ENCODE data around the gene RAB24. TPM values are rescaled to one million over a fixed set of nuclear protein-coding genes. Genes with fewer than 3 reads are reported as not detected.
"Not testable (repeated sequence)": the region's sequence is repeated elsewhere in the genome, so short reads cannot be mapped to it uniquely, and the experiment has no call there.

RAB24 gene
- total RNA-seq: 8.7 and 13.9 TPM in 2 replicates

DNA sequence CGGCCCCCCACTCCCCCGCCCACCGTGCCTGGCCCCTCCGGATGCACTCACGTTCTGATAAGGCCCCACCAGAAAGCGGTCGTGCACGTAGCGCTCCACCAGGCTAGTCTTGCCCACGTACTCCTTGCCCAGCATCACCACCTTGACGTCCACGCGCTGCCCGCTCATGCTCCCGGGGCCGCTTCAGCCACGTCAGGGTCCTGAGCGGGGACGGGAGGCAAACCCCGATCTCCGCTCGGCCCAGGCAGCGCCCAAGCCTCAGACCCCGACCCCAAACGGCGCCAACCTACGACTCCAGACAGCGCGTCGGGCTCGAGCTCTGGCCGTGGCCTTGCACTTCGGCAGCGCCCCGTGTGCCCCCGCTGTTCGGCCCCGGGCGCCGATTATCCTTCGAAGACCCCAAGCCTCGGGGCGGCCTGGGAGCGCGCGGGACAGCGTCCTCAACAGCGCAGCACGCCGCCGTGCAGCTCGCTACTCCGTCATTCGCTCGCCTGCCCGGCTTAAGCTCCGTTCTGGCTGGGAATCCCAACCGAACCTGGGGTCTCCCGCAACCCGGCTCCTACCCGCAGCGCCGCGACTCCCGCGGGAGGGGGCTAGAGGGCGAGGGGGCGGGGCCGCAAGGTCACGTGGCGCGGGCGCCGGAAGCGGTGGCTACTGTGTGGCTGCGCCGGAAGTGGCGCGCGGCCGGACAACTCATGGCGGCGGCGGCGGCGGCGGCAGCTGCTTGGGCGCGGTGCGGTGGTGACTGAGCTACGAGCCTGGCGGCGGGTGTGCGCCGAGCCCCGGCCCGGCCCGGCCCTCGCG, at the start of gene RAB24, which contains the start of gene PRELID1:
Gene RAB24, minus strand, starts transcription at position 599 of the 804 bp plus-strand sequence. Its CDS starts 431 bp downstream, at position 168.
Gene PRELID1, plus strand, starts transcription at position 679 of the 804 bp plus-strand sequence. CDS start 187 bp downstream, outside the sequence.
- peak; percentile 89 to 90 for DNase-seq (ENCODE audit: low read depth in 2 of 2)

DNA sequence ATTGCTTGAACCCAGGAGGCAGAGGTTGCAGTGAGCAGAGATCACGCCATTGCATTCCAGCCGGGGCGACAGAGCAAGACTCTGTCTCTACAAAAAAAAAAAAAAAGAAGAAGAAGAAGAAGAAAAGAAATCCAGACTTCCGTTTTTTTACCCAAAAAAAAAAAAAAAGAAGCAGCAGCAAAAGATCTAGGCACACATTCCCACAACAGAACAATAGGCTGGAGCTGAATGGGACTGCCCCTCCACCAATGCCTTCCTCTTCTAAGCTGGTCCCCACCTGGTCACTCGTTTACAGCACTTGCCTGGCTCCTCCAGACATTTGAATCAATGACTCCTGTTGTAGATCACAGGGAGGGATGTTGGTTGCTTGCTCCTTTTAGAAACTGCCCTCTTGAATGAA, 49.6 kb upstream of the RAB24 start:
- DNase-seq (ENCODE audit: low read depth in 2 of 2): no peak

DNA sequence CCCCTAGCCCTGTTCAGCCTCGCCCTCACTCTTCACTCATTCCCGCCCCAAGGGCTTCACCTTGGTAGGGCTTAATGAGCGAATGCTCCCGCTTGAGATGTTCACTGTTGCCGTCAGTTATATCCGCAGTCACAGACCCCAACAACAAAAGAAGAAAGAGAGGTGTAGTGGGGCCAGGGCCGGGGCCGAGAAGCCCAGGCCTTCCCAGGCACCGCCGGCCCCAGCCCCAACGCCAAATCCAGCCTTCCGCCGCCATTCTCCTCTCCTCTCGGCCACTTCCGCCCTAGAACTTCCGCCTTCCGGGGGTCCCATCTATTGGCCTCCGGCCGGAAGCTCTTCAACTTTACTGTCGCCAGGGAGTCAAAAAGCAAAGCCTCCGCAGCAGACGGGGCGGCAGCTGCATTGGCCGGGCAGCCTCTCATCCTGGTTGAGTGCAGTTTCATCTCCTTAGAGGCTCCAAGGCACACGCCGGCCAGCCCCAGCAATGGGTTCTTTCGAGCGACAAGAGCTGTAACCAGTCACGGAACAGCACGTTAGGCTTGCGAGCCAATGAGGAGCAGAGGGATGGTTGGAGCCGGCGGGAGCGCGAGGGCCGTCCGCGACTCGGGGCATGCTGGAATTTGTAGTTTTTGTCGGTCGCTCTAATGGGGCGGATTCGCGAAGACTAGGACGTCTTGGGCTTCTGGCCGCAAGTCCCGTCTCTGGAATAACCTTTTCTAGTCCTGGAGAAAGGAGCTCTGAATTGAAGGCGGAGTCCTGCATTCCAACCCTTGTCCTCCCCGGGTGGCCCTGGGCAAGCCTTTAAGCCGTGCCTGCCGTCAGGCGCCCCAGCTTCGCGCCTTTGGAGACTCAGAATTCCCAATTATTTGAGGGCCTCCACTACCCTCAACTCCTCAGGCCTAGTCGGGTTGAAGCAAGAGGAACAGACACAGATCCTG, 48.1 kb upstream of the RAB24 start, which contains the start of gene LMAN2:
Gene LMAN2, minus strand, starts transcription at position 277 of the 938 bp plus-strand sequence. Its CDS starts 21 bp downstream, at position 256.
- peak; percentile 97 for DNase-seq (ENCODE audit: low read depth in 2 of 2)

DNA sequence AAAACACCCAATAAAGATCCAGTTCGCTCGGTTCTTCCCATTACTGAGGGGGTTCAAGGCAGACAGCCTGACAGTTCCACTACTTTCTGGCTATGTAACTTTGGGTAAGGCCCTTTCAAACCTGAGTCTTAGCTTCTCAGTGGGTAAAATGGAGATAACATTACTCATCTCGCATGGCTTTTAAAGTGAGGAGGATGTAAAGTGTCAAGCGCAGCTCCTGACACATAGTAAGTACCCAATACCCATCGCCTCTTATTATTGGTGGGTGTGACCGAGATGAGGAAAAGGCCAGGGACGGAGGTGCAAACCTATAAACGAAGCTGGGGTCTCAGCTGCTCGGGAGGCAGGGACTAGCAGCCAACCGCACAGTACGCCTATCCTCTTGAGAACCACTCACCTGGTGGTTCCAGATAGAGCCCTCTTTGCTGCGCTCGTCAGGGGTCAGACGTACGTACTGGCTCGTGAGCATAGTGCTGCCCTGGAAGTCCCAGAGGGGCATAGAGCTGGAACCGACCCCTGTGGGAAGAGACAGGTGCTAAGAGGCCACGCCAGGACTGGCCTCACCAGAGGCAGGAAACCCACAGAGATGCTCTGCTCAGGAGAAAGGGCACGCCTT, 47.4 kb upstream of the RAB24 start:
- no peak for DNase-seq (ENCODE audit: low read depth in 2 of 2)

DNA sequence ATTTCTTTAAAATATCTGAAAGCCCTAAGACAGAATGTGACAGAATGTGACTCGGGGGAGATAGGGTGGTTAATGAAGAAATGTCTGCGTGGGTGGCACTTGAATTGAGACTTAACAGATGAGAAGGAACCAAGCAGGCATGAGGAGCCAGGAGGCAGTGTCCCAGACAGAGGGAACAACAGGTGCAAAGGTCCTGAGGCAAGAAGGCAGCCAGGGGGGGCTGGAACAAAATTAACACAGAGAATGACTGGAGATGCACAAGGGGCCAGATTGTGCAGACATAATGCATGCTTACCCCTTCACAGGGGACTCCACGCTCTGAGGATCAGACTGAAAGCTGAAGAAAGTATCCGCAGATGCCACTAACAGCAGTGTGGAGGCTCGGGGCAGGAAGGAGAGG, 46.2 kb upstream of the RAB24 start:
- no peak for DNase-seq (ENCODE audit: low read depth in 2 of 2)

DNA sequence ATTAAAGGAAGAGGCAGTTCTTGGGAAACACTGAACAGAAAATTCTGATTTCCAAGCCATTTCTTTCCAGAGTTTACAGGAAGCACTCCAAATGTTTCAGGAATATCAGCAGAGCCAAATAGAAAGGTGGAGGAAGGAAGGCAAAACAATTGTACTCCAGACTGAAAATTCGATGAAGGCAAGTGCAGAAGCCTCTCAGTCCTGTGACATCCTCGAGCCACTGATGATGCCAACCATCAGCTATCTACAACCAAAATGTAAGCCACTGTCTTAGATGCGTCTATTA, 45.8 kb upstream of the RAB24 start:
- DNase-seq (ENCODE audit: low read depth in 2 of 2): no peak

DNA sequence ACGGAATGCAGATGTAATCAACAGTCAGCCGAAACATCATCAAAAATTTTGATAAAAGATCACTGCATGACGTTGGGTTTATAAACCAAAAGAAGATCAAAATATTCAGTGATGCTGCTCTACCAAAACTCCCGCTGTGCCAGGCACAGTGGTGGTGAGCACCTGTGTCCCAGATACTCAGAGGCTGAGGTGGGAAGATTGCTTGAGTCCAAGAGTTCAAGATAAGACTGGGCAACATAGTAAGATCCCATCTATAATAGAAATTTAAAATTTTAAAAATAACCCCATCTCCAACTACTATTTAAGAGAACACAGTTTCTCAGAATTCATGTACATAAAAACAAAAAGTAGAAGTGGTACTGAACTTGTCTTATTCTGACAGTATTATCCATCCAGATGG, 44.2 kb upstream of the RAB24 start:
- no peak for DNase-seq (ENCODE audit: low read depth in 2 of 2)

DNA sequence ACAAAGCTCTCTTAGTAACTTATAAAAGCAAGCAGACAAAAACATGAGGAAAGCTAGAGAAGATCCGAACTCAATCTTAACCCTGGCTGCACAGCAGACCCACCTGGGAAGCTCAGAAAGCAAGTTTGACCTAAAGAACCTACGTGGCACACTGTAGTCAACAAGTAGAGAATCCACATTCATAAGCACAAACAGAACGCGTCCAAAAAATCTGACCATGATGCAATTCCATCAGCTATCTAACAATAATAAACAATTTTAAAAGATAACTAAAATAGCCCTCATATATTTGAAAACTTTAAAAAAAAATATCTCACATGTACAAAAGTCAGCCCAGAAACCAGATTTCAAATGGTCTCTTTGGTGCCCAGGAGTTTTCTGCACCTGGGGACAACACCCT, 43.3 kb upstream of the RAB24 start:
- no peak for DNase-seq (ENCODE audit: low read depth in 2 of 2)

DNA sequence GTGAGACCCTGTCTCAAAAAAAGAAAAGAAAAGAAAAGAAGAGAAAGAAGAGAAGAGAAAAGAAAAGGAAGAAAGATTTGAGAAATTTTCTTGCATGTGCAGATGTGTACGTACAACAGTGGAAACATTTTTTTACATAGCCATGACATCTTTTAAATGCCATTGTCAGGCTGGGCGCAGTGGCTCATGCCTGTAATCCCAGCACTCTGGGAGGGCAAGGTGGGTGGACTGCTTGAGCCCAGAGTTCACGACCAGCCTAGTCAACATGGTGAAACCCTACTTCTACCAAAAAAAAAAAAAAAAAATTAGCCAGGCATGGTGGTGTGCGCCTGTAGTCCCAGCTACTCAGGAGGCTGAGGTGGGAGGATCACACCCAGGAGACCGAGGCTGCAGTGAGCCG, 41.4 kb upstream of the RAB24 start:
- DNase-seq (ENCODE audit: low read depth in 2 of 2): no peak

DNA sequence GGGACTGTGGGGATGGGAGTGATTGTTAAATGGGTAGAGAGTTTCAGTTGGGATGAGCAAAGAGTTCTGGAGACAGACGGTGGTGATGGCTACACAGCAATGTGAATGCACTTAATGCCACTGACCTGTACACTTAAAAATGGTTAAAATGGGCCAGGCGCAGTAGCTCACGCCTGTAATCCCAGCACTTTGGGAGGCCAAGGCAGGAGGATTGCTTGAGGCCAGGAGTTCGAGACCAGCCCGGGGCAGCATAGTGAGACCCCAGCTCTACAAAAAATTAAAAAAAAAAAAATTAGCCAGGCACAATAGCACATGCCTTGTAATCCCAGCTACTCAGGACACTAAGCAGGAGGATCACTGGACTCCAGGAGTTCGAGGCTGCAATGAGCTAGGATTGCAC, 40.3 kb upstream of the RAB24 start:
- DNase-seq (ENCODE audit: low read depth in 2 of 2): no peak

DNA sequence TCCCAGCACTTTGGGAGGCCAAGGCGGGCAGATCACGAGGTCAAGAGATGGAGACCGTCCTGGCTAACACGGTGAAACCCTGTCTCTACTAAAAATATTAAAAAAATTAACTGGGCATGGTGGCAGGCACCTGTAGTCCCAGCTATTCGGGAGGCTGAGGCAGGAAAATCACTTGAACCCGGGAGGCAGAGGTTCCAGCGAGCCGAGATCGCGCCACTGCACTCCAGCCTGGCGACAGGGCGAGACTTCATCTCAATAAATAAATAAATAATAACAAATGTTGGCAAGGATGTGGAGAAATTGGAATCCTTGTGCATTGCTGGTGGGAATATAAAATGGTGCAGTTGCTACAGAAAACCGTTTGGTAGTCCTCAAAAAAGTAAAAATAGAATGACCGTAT, 39.5 kb upstream of the RAB24 start:
- DNase-seq (ENCODE audit: low read depth in 2 of 2): not testable (repeated sequence)

DNA sequence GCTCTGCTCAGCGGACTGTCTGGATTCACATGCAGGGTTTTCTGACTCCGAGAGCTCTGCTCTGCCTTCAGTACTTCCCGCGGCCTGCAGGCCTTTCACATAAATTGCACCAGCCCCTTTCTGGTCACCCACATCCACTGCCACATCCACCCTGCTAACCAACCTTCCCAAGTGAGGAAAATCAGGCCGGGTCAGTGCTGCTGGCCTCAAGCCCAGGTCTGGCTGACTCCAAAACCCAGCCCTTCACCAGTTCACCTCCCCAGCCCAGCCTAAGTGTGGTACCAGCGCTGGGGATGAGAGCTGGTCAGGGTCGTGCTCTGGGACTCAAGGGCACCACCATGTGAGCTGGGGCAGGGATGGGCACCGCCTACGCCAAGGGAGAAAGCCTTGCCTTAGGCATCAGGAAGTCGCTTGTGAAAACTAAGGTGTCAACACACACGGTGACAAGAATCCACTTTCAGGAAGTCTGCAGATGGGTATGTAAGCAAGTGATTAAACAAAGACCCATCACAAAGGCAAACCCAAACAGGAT, 35.7 kb upstream of the RAB24 start:
- DNase-seq (ENCODE audit: low read depth in 2 of 2): peak in 1 of 2 donors; percentile 28

DNA sequence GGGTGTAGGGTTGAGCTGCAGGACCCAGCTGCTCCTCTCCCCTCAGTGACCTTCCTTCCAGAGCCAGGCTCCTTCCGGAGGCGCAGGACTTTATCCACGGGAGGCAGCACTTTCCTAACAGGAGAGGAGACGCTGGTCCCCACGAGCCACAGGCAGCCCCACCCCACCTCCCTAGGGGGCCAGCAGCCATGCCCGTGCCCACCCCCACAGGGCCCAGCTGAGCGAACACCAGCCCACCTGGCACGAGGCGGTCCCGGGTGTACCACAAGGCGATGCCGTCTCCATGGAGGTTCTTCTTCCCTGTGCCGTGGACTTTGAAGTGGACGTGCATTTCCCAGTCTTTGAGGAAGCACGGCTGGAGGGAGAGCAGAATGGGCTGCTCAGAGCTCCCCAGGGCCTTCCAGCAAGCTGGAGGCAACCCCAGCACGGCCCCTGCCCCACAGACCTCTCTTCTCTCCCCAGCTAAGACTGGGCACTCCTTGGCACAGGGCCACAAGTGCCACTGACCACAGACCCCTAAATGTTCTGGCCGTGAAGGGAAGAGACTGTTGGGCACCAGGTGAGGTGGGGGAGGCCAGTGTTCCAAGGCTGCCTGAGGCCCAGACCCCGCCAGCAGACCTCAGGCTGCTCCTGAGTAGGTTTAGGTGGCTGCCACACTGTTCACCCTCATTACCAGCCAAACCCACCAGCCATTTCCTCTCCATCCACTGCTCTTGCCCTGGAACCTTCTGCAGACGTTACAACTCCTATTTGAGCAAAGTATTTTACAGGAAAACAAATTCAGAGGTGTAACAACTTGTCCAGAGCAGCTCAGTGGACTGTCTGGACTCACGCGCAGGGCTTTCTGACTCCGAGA, 35.0 kb upstream of the RAB24 start:
- DNase-seq (ENCODE audit: low read depth in 2 of 2): no peak

DNA sequence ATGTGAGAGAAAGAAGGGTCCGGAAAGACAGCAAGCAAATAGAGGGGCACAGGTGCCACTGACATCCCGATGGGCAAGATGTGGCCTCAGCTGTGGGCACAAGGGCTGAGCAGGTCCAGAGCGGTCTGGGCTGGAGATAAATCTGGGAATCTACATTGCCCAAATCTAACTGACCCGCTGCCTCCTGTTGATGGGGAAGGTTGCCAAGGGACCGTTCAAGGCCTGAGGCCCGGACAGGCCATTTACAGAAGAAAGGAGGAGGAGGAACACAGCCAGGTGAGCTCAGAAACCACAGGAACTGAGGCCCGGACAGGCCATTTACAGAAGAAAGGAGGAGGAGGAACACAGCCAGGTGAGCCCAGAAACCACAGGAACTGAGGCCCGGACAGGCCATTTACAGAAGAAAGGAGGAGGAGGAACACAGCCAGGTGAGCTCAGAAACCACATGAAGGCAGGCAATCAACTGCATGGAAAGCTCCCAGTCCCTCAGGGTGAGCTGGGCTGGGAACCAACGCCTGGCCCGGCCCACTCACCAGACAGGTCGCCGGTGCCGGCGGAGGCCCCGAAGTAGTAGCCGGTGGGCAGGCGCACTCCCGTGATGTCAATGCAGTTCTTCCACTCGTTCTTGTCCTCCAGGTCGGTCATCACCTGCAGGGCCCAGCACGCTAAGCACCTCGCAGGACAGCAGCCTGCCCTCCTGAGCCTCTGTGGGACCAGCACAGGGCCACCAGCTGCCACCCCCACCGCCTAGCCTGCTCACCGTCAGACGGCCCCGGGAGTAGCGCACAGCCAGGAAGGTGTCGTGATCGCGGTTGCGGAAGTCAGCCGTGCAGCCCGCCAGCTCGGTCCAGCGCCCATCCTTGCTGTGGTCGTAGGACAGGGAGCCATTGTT, 33.3 kb upstream of the RAB24 start:
- DNase-seq (ENCODE audit: low read depth in 2 of 2): no peak

DNA sequence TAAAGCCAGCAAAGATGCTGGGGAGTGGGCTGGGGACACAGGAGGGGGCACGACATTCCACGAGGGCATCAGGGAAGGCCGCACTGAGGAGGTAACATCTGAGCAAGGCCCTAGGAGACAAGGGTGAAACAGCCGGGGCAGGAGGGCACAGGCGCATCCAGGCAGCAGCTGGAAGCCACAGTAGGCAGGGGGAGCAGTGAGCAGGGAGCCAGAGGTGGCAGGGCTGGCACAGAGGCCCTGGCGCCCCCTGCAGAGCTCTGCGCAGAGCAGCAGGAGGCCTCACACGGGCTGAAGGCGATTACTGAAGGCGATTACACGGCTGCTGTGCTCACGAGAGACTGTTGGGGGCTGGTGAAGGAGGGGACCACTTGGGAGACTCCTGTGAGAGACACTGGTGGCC, 32.6 kb upstream of the RAB24 start:
- DNase-seq (ENCODE audit: low read depth in 2 of 2): peak; percentile 29 to 46

DNA sequence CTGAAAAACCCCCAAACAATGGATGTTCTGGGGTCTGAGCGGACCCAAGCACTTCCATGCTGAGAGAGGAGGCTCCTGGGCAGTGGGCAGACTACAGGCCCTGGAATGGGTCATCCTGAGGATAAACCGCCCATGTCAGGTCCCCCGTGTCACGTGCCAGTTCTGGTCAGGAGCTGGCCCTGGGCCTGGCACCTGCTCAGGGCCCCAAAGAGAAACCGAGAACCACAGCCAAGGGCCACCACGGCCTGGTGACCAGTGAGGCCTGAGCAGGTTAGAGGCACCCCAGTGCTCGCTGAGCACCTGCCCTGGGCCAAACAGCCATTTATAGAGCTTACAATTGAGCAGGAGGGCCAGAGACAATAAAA, 32.2 kb upstream of the RAB24 start:
- DNase-seq (ENCODE audit: low read depth in 2 of 2): no peak

DNA sequence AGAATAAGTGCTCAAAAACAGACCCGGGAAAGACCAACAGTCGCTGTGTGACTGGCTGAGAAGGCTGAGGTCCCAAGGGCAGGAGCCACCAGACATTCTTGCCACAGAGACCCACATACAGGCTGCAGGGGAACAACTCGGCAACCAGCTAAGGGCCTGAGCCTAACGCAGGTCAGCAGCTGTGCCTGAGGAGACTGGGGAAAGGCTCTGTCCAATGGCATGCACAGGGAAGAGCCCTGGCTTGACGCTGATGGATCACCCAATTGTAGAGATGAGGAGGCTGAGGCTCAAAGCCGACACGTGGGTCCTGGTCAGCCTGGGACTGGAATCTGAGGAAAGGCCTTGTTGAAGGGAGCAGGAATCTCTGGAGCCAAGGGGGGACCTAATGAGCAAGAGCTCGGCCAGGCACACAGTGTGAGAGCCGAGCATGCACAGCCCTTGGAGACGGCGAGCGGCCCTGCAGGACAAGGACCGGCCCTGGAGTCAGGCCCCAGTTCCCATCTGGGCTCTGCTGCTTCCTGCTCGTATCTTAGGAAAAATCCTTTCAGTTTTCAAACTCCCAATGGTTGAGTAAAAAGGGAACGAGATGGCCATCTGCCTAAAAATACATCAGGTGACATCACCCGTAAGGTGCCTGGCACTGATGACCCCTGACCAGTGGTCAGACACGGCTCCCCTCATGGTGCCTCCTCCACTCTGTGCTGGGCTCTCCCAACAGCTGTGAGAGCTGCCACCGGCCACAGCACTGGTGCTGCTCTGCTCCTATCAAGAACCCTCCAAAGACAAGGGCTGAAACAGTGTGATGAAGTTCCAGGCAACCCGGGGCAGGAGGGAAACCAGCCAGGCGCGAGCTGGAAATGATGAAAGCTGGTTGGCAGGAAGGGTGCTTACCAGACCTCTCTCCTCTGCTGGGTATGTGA, 31.5 kb upstream of the RAB24 start:
- DNase-seq (ENCODE audit: low read depth in 2 of 2): no peak

DNA sequence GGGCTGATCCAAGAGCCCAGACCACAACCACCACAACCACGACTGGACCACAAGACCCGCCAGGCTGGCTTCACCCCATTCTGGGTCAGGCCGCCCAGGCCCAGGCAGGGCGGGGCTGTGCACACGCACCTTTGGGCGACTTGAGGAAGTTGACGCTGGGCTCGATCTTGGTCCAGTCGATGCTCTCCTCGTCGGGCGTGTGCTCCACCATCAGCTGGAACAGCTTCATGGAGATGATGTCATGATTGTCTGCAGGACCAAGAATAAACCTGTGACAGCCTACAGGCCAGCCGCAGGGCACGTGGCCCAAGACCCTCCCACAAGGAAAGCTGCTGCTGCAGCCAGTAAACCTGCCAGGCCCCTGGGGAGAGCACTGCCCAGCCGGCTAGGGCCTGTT, 30.6 kb upstream of the RAB24 start:
- DNase-seq (ENCODE audit: low read depth in 2 of 2): no peak
